ENCODE data around the gene COPZ1.

Gene COPZ1

DNA sequence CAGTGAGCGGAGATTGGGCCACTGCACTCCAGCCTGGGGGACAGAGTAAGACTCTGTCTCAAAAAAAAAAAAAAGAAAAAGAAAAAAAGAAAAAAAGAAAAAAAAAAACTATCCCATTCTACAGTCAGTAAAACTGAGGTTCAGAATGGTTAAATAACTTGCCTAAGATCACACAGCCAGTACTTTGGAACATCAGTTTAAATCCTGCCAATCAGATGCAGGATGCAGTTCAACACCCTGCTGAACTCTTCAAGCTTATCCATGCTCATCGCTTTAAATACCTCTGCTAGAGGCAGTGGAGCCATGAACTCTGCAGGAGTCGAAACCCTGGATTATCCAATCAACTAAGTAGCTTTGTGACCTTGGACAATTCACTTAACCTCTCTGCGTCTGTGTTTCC is 56.2 kb downstream of the COPZ1 start:
- intact Hi-C loops (cut with DNase I; ENCODE audit: low total_unique reads) = no loop called here
- no peak overlapping the region for H3K27ac ChIP-seq
- no peaks in the 10 kb centered on the region for H3K27me3 ChIP-seq
- peaks cover 0 to 18% (median 7%) of the 10 kb centered on the region in 4 donors for H3K4me1 ChIP-seq
- peaks cover 0 to 8% (median 0%) of the 10 kb centered on the region in 3 donors for H3K36me3 ChIP-seq
- DNase-seq = no peak
- TF ChIP-seq, protein P1, sequence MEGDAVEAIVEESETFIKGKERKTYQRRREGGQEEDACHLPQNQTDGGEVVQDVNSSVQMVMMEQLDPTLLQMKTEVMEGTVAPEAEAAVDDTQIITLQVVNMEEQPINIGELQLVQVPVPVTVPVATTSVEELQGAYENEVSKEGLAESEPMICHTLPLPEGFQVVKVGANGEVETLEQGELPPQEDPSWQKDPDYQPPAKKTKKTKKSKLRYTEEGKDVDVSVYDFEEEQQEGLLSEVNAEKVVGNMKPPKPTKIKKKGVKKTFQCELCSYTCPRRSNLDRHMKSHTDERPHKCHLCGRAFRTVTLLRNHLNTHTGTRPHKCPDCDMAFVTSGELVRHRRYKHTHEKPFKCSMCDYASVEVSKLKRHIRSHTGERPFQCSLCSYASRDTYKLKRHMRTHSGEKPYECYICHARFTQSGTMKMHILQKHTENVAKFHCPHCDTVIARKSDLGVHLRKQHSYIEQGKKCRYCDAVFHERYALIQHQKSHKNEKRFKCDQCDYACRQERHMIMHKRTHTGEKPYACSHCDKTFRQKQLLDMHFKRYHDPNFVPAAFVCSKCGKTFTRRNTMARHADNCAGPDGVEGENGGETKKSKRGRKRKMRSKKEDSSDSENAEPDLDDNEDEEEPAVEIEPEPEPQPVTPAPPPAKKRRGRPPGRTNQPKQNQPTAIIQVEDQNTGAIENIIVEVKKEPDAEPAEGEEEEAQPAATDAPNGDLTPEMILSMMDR (IDR thresholded peaks at IDR 0.05) = no peak
- no peaks in the 10 kb centered on the region for H3K9me3 ChIP-seq
- H3K4me3 ChIP-seq = no peak overlapping the region

DNA sequence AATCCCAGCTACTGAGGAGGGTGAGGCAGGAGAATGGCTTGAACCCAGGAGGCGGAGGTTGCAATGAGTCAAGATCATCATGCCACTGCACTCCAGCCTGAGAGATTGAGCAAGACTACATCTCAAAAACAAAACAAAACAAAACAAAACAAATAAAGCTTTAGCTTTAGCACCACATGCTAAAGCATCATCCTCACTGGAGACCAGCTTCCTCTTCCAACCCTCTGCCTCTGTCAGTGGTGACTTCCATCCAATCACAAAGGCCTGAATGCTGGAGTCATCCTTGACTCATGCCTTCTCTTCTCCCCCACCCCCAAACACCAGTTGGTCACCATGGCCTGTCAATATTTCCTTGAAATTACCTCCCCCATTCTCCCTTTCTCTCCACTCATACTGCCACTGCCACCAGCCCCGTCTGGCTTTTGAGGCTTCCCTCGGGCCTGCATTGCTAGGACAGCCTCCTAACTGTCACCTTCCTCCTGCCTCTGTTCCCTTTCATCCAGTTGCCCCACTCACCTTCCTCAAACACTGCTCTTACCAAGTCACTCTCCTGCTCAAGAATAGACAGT is 58.2 kb downstream of the COPZ1 start:
- intact Hi-C loops (cut with DNase I; ENCODE audit: low total_unique reads) = no loop called here
- DNase-seq = no peak
- Histone ChIP-seq H3K27ac (no peak overlapping the region), H3K4me3 (no peak overlapping the region), H3K4me1 (peaks cover 0 to 26% (median 7%) of the 10 kb centered on the region in 4 donors), H3K9me3 (no peaks in the 10 kb centered on the region), H3K36me3 (peaks cover 0 to 8% (median 0%) of the 10 kb centered on the region in 3 donors), H3K27me3 (no peaks in the 10 kb centered on the region)
- TF ChIP-seq, protein P1 (IDR thresholded peaks at IDR 0.05) = no peak

DNA sequence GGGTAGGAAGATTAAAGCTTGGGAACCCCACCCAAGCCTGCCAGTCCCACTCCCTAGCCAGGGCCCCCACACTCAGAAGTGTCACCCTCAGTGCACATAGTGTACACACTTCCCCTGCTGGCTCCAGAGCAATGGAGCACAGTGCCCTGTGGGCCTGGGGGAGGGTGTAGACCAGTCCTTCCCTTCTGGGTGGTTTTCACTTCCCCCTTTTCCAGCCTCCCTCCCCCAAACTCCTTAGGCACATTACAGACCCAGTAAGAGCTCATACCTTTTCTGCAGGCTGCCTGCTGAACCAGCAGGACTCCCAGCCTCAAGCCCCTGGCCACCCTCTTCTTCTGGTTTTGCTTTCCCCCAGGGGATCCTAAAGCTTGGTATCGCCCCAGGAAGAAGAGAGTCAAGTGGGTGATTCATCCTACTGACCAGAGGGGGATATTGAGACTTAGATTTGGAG is 59.7 kb downstream of the COPZ1 start, which contains the start of gene ZNF385A:
Gene ZNF385A (minus strand): TSS at position 143 of the 451 bp plus-strand sequence. CDS start 219 bp downstream, outside the sequence.
- no peak for DNase-seq
- intact Hi-C loops (cut with DNase I; ENCODE audit: low total_unique reads) = no loop called here
- Histone ChIP-seq H3K27me3 (no peaks in the 10 kb centered on the region), H3K4me3 (no peak within 1 kb of the TSS), H3K4me1 (peaks cover 0 to 17% (median 2%) of the 10 kb centered on the region in 4 donors), H3K9me3 (no peaks in the 10 kb centered on the region), H3K27ac (peak within 1 kb of the TSS in 1 of 2 donors; percentile 24), H3K36me3 (peaks cover 0 to 8% (median 0%) of the 10 kb centered on the region in 3 donors)
- TF ChIP-seq, protein P1 (IDR thresholded peaks at IDR 0.05) = no peak

DNA sequence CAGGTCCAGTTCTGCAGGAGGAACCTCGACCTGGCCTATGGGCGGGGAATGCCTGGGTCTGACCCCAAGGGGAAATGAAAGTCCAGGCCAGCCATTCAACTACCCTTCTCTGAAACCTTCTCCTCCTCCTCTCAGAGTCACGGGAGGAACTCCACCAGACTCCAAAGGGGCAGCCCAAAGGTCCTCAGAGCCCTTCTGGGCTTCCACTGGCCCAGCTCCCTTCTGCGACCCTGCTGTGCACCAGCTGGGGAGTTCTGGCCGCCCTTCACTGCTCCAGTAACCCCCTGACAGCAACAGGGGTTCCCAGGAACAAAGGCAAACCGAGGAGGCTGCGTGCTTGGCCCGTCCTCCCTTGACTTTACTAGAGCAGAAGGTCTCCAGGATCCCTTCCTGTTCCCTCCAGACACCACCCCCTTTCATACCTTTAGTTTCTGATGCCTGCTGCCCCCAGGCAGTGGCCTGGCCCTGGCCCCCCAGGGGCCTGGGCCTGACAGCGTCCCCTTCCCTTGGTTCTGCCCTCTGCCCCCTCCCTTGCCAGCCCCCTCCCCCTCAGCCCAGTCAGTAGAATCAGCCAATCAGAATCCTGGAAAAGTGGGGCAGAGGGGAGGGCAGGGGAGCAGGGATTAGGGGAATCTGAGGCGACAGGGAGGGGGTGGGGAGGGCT is 60.5 kb downstream of the COPZ1 start:
- intact Hi-C loops (cut with DNase I; ENCODE audit: low total_unique reads) = no loop called here
- DNase-seq = no peak
- TF ChIP-seq, protein P1 (IDR thresholded peaks at IDR 0.05) = no peak
- no peaks in the 10 kb centered on the region for H3K27me3 ChIP-seq
- peaks cover 0 to 8% (median 0%) of the 10 kb centered on the region in 3 donors for H3K36me3 ChIP-seq
- H3K9me3 ChIP-seq = no peaks in the 10 kb centered on the region
- peaks cover 0 to 17% (median 0%) of the 10 kb centered on the region in 4 donors for H3K4me1 ChIP-seq
- no peak overlapping the region for H3K4me3 ChIP-seq
- peak overlapping the region in 1 of 2 donors; percentile 24 for H3K27ac ChIP-seq

DNA sequence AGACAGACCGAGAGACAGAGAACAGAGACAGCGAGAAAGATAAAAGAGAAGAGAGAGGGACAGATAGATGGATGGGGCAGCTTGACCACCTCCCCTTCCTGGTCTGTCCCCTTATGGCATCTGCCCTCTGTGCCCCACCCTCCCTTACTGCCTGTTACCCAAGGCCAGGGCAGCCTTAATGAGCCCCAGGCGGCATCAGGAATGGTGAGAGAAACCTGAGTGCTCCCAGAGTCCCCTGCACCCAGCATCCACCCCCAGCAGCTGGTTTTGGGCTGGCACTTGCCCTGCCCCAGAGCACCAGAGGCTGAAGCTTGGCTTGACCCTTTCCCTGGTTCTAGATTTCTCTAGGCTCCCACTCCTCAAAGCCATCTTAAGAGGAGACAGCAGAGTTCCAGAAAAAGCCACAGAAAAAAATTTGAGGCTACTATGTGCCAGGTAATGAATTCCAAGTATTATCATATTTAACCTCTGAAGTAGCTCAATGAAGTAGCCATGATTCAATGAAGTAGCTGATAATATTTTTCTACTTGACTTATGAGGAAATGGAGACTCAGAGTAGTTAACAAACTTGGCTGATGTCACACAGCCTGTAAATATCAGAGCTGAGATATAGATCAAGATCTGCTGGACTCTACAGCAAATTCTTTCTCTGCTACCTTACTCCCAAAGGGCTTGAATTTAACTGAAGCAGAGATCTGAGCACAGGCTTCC is 61.6 kb downstream of the COPZ1 start:
- H3K9me3 ChIP-seq = no peaks in the 10 kb centered on the region
- H3K4me3 ChIP-seq = no peak overlapping the region
- H3K27me3 ChIP-seq = no peaks in the 10 kb centered on the region
- peaks cover 0 to 8% (median 0%) of the 10 kb centered on the region in 3 donors for H3K36me3 ChIP-seq
- H3K27ac ChIP-seq = no peak overlapping the region
- peaks cover 0 to 27% (median 3%) of the 10 kb centered on the region in 4 donors for H3K4me1 ChIP-seq
- no peak for DNase-seq
- TF ChIP-seq, protein P1 (IDR thresholded peaks at IDR 0.05) = no peak
- intact Hi-C loops (cut with DNase I; ENCODE audit: low total_unique reads) = no loop called here

Measured in tibial artery (tissue), 4 donors.